GM12801 (cell line): ENCODE data around the gene SLC2A6.

Source experiments
- CTCF ChIP-seq: IDR thresholded peaks from one replicate; pipeline ENCODE4 v1.5.1; 2011; ENCODE audit warnings: control low read depth; ENCODE audit not compliant: insufficient read length; ENCODE audit errors: extremely low read depth

Gene SLC2A6

GRCh38 chr9:133429641-133430161 is 49.2 kb downstream of the SLC2A6 start:
- TF ChIP-seq CTCF, result no peak

- no peak for TF ChIP-seq CTCF
These were observed 49.7 kb downstream of the SLC2A6 start for GRCh38 chr9:133429214-133429613.

GRCh38 chr9:133428617-133429101 is 50.2 kb downstream of the SLC2A6 start:
- TF ChIP-seq CTCF, result no peak

DNA sequence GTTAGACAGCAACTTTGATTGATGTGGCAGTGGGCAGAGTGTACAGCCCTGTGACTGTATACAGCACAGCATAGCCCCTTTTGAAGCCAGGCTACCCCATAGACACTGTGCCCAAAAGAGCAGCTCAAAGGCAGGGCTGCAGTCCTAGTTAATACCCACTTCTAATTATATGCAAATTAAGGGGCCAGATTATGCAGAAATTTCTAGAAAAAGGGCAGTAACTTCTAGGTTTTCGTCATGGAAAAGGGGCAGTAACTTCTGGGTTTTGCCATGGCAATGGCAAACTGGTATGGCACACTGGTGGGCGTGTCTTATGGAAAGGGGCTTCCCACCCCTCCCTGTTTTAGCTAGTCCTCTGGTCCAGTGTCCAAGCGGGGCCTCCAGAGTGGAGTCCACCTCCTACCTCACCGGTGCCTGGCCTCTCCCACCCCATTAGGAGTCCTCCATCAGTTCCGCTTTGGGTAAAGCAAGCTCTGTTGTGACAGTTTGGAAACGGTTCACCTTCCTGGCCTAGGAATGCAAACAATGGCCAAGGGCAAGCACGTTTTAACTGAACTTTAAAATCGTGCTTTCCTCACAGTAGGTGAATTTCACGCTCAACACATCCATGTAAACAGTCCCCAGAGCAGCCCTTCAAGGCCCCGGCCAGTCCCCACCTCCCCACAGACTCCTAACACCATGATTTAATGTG is 51.1 kb downstream of the SLC2A6 start:
- TF ChIP-seq CTCF, result no peak

GRCh38 chr9:133426011-133426410 is 52.9 kb downstream of the SLC2A6 start:
- no peak for TF ChIP-seq CTCF

GRCh38 chr9:133425049-133425632 is 53.8 kb downstream of the SLC2A6 start:
- TF ChIP-seq CTCF, result no peak

- TF ChIP-seq CTCF, result no peak
These were observed 54.7 kb downstream of the SLC2A6 start for GRCh38 chr9:133424187-133424586.
